ENCODE results near the gene CCL13.

CCL13 gene

GRCh38 chr17:34390649-34391048, 34.4 kb downstream of the CCL13 start:
- H2AK5ac ChIP-seq (ENCODE audit: low read length, severe bottlenecking) = no peak overlapping the region
- 87% methylated on average over 4 of the region's 4 CpGs for WGBS
- H3K9ac ChIP-seq (ENCODE audit: low read length) = no peak overlapping the region
- H4K8ac ChIP-seq (ENCODE audit: low read length) = no peak overlapping the region
- H3K4me1 ChIP-seq (ENCODE audit: control insufficient read depth, insufficient read depth, low read depth, low read length) = no peaks in the 10 kb centered on the region
- no peak overlapping the region for H3K4me3 ChIP-seq (ENCODE audit: insufficient read depth in 1 of 2, low read depth in 1 of 2, low read length in 2 of 2)
- no peak overlapping the region for H4K91ac ChIP-seq (ENCODE audit: low read length)
- H2AFZ ChIP-seq (ENCODE audit: low read depth, low read length) = no peak overlapping the region
- H2BK12ac ChIP-seq (ENCODE audit: low read length in 2 of 2) = no peak overlapping the region
- no peak overlapping the region for H3K18ac ChIP-seq (ENCODE audit: low read depth in 1 of 2, low read length in 2 of 2)
- no peaks in the 10 kb centered on the region for H3K9me3 ChIP-seq (ENCODE audit: control insufficient read depth, low read length)
- H3K27ac ChIP-seq (ENCODE audit: low read length, poor library complexity, severe bottlenecking) = no peak overlapping the region
- no peak for DNase-seq
- H3K14ac ChIP-seq (ENCODE audit: low read length in 2 of 2) = no peak overlapping the region
- no peak overlapping the region for H3K23ac ChIP-seq (ENCODE audit: low read length in 2 of 2)
- no peak overlapping the region for H3K4me2 ChIP-seq (ENCODE audit: low read length, poor library complexity, severe bottlenecking)
- no peak overlapping the region for H3K4ac ChIP-seq (ENCODE audit: low read depth in 1 of 2, low read length in 2 of 2)
- H3K79me1 ChIP-seq (replicated peaks; ENCODE audit: low read length, poor library complexity, severe bottlenecking) = no peaks in the 10 kb centered on the region
- no peak overlapping the region for H2BK120ac ChIP-seq (ENCODE audit: low read depth, low read length)
- H3K27me3 ChIP-seq (ENCODE audit: control insufficient read depth in 1 of 2, insufficient read depth in 1 of 2, low read length in 2 of 2) = peaks cover 0 to 50% of the 10 kb centered on the region in 2 experiments
- no peaks in the 10 kb centered on the region for H3K36me3 ChIP-seq (ENCODE audit: control insufficient read depth in 1 of 2, insufficient read depth in 2 of 2, low read depth in 1 of 2, low read length in 2 of 2)
- no peak overlapping the region for H2BK15ac ChIP-seq (ENCODE audit: low read depth, poor library complexity, severe bottlenecking)
- H2BK5ac ChIP-seq (ENCODE audit: low read depth, low read length, poor library complexity, severe bottlenecking) = no peak overlapping the region

GRCh38 chr17:34391241-34391640, 35.0 kb downstream of the CCL13 start:
- Histone ChIP-seq H3K14ac (ENCODE audit: low read length in 2 of 2) (no peak overlapping the region), H3K36me3 (ENCODE audit: control insufficient read depth in 1 of 2, insufficient read depth in 2 of 2, low read depth in 1 of 2, low read length in 2 of 2) (no peaks in the 10 kb centered on the region), H2BK12ac (ENCODE audit: low read length in 2 of 2) (no peak overlapping the region), H2AFZ (ENCODE audit: low read depth, low read length) (no peak overlapping the region), H3K4me1 (ENCODE audit: control insufficient read depth, insufficient read depth, low read depth, low read length) (no peaks in the 10 kb centered on the region), H2BK5ac (ENCODE audit: low read depth, low read length, poor library complexity, severe bottlenecking) (no peak overlapping the region), H2BK15ac (ENCODE audit: low read depth, poor library complexity, severe bottlenecking) (no peak overlapping the region), H2AK5ac (ENCODE audit: low read length, severe bottlenecking) (no peak overlapping the region), H3K4me2 (ENCODE audit: low read length, poor library complexity, severe bottlenecking) (no peak overlapping the region), H3K9ac (ENCODE audit: low read length) (no peak overlapping the region), H3K4ac (ENCODE audit: low read depth in 1 of 2, low read length in 2 of 2) (no peak overlapping the region), H3K9me3 (ENCODE audit: control insufficient read depth, low read length) (no peaks in the 10 kb centered on the region), H3K23ac (ENCODE audit: low read length in 2 of 2) (no peak overlapping the region), H3K27ac (ENCODE audit: low read length, poor library complexity, severe bottlenecking) (no peak overlapping the region), H3K4me3 (ENCODE audit: insufficient read depth in 1 of 2, low read depth in 1 of 2, low read length in 2 of 2) (no peak overlapping the region), H4K8ac (ENCODE audit: low read length) (no peak overlapping the region), H3K27me3 (ENCODE audit: control insufficient read depth in 1 of 2, insufficient read depth in 1 of 2, low read length in 2 of 2) (peaks cover 0 to 55% of the 10 kb centered on the region in 2 experiments), H2BK120ac (ENCODE audit: low read depth, low read length) (no peak overlapping the region), H4K91ac (ENCODE audit: low read length) (no peak overlapping the region), H3K18ac (ENCODE audit: low read depth in 1 of 2, low read length in 2 of 2) (no peak overlapping the region), H3K79me1 (replicated peaks; ENCODE audit: low read length, poor library complexity, severe bottlenecking) (no peaks in the 10 kb centered on the region)
- 30% methylated on average over 2 of the region's 2 CpGs for WGBS
- DNase-seq = no peak

GRCh38 chr17:34393401-34393800, 37.1 kb downstream of the CCL13 start:
- Histone ChIP-seq H3K4ac (ENCODE audit: low read depth in 1 of 2, low read length in 2 of 2) (no peak overlapping the region), H3K79me1 (replicated peaks; ENCODE audit: low read length, poor library complexity, severe bottlenecking) (no peaks in the 10 kb centered on the region), H4K91ac (ENCODE audit: low read length) (no peak overlapping the region), H2AFZ (ENCODE audit: low read depth, low read length) (no peak overlapping the region), H3K27me3 (ENCODE audit: control insufficient read depth in 1 of 2, insufficient read depth in 1 of 2, low read length in 2 of 2) (peaks cover 0 to 71% of the 10 kb centered on the region in 2 experiments), H4K8ac (ENCODE audit: low read length) (no peak overlapping the region), H3K9me3 (ENCODE audit: control insufficient read depth, low read length) (no peaks in the 10 kb centered on the region), H2AK5ac (ENCODE audit: low read length, severe bottlenecking) (no peak overlapping the region), H3K4me2 (ENCODE audit: low read length, poor library complexity, severe bottlenecking) (no peak overlapping the region), H2BK15ac (ENCODE audit: low read depth, poor library complexity, severe bottlenecking) (no peak overlapping the region), H3K14ac (ENCODE audit: low read length in 2 of 2) (no peak overlapping the region), H2BK12ac (ENCODE audit: low read length in 2 of 2) (no peak overlapping the region), H3K4me1 (ENCODE audit: control insufficient read depth, insufficient read depth, low read depth, low read length) (no peaks in the 10 kb centered on the region), H3K18ac (ENCODE audit: low read depth in 1 of 2, low read length in 2 of 2) (no peak overlapping the region), H3K4me3 (ENCODE audit: insufficient read depth in 1 of 2, low read depth in 1 of 2, low read length in 2 of 2) (no peak overlapping the region), H3K9ac (ENCODE audit: low read length) (no peak overlapping the region), H3K27ac (ENCODE audit: low read length, poor library complexity, severe bottlenecking) (no peak overlapping the region), H3K23ac (ENCODE audit: low read length in 2 of 2) (no peak overlapping the region), H3K36me3 (ENCODE audit: control insufficient read depth in 1 of 2, insufficient read depth in 2 of 2, low read depth in 1 of 2, low read length in 2 of 2) (no peaks in the 10 kb centered on the region), H2BK120ac (ENCODE audit: low read depth, low read length) (no peak overlapping the region), H2BK5ac (ENCODE audit: low read depth, low read length, poor library complexity, severe bottlenecking) (no peak overlapping the region)
- 50% methylated on average over 2 of the region's 3 CpGs for WGBS
- DNase-seq = no peak

GRCh38 chr17:34397265-34397664, 41.0 kb downstream of the CCL13 start:
- H2BK120ac ChIP-seq (ENCODE audit: low read depth, low read length) = no peak overlapping the region
- H2AK5ac ChIP-seq (ENCODE audit: low read length, severe bottlenecking) = no peak overlapping the region
- no peak overlapping the region for H3K14ac ChIP-seq (ENCODE audit: low read length in 2 of 2)
- H3K23ac ChIP-seq (ENCODE audit: low read length in 2 of 2) = no peak overlapping the region
- no peak overlapping the region for H3K4ac ChIP-seq (ENCODE audit: low read depth in 1 of 2, low read length in 2 of 2)
- no peak overlapping the region for H2BK5ac ChIP-seq (ENCODE audit: low read depth, low read length, poor library complexity, severe bottlenecking)
- no peak overlapping the region for H3K27ac ChIP-seq (ENCODE audit: low read length, poor library complexity, severe bottlenecking)
- H3K4me2 ChIP-seq (ENCODE audit: low read length, poor library complexity, severe bottlenecking) = no peak overlapping the region
- H3K79me1 ChIP-seq (replicated peaks; ENCODE audit: low read length, poor library complexity, severe bottlenecking) = no peaks in the 10 kb centered on the region
- no peak overlapping the region for H2BK15ac ChIP-seq (ENCODE audit: low read depth, poor library complexity, severe bottlenecking)
- no peaks in the 10 kb centered on the region for H3K9me3 ChIP-seq (ENCODE audit: control insufficient read depth, low read length)
- H3K27me3 ChIP-seq (ENCODE audit: control insufficient read depth in 1 of 2, insufficient read depth in 1 of 2, low read length in 2 of 2) = peaks cover 0 to 77% of the 10 kb centered on the region in 2 experiments
- no peak for DNase-seq
- H3K4me3 ChIP-seq (ENCODE audit: insufficient read depth in 1 of 2, low read depth in 1 of 2, low read length in 2 of 2) = no peak overlapping the region
- no peak overlapping the region for H2BK12ac ChIP-seq (ENCODE audit: low read length in 2 of 2)
- no peak overlapping the region for H4K91ac ChIP-seq (ENCODE audit: low read length)
- no peak overlapping the region for H4K8ac ChIP-seq (ENCODE audit: low read length)
- no peak overlapping the region for H2AFZ ChIP-seq (ENCODE audit: low read depth, low read length)
- H3K18ac ChIP-seq (ENCODE audit: low read depth in 1 of 2, low read length in 2 of 2) = no peak overlapping the region
- H3K36me3 ChIP-seq (ENCODE audit: control insufficient read depth in 1 of 2, insufficient read depth in 2 of 2, low read depth in 1 of 2, low read length in 2 of 2) = no peaks in the 10 kb centered on the region
- H3K4me1 ChIP-seq (ENCODE audit: control insufficient read depth, insufficient read depth, low read depth, low read length) = no peaks in the 10 kb centered on the region
- H3K9ac ChIP-seq (ENCODE audit: low read length) = no peak overlapping the region
